ENCODE data around the gene HBA2.

Gene HBA2

GRCh38 chr16:188674-189073 is 16.0 kb downstream of the HBA2 start:
- TF ChIP-seq CREB5 (CRISPR knock-in tag; IDR thresholded peaks at IDR 0.05; ENCODE audit: low read depth) (no peak), ESRRG (CRISPR knock-in tag; IDR thresholded peaks at IDR 0.05) (no peak), ZC3H10 (CRISPR knock-in tag; IDR thresholded peaks at IDR 0.05) (no peak), PPARA (CRISPR knock-in tag; IDR thresholded peaks at IDR 0.05; ENCODE audit: borderline replicate concordance) (no peak), TOX (CRISPR knock-in tag; IDR thresholded peaks at IDR 0.05; ENCODE audit: borderline replicate concordance) (no peak), ISL1 (CRISPR knock-in tag; IDR thresholded peaks at IDR 0.05) (no peak), GLIS3 (CRISPR knock-in tag; IDR thresholded peaks at IDR 0.05) (no peak), CSRNP3 (CRISPR knock-in tag; IDR thresholded peaks at IDR 0.05) (no peak), ZNF70 (CRISPR knock-in tag; IDR thresholded peaks at IDR 0.05) (no peak), ZNF8 (CRISPR knock-in tag; IDR thresholded peaks at IDR 0.05) (no peak), ARNTL (CRISPR knock-in tag; IDR thresholded peaks at IDR 0.05; ENCODE audit: borderline replicate concordance, low read depth) (no peak), TCF4 (CRISPR knock-in tag; IDR thresholded peaks at IDR 0.05; ENCODE audit: borderline replicate concordance) (no peak), POU6F1 (CRISPR knock-in tag; IDR thresholded peaks at IDR 0.05; ENCODE audit: borderline replicate concordance, low read depth) (no peak), RARB (CRISPR knock-in tag; IDR thresholded peaks at IDR 0.05) (no peak), ZNF565 (CRISPR knock-in tag; conservative IDR thresholded peaks at IDR 0.05; ENCODE audit: low read depth) (no peak), SNAI2 (CRISPR knock-in tag; IDR thresholded peaks at IDR 0.05) (no peak), BACH2 (CRISPR knock-in tag; IDR thresholded peaks at IDR 0.05; ENCODE audit: borderline replicate concordance) (no peak), ZFP3 (CRISPR knock-in tag; IDR thresholded peaks at IDR 0.05) (no peak)
- peak; percentile 29; the same call in 2 of the 3 replicates for ATAC-seq

GRCh38 chr16:189604-190186 is 17.0 kb downstream of the HBA2 start:
- no peak; the same call in 2 of the 3 replicates for ATAC-seq
- TF ChIP-seq BACH2 (CRISPR knock-in tag; IDR thresholded peaks at IDR 0.05; ENCODE audit: borderline replicate concordance) (no peak), POU6F1 (CRISPR knock-in tag; IDR thresholded peaks at IDR 0.05; ENCODE audit: borderline replicate concordance, low read depth) (no peak), ESRRG (CRISPR knock-in tag; IDR thresholded peaks at IDR 0.05) (no peak), ZFP30 (CRISPR knock-in tag; IDR thresholded peaks at IDR 0.05) (no peak)

GRCh38 chr16:191831-192230 is 19.2 kb downstream of the HBA2 start:
- no peak for TF ChIP-seq ZNF70 (CRISPR knock-in tag; IDR thresholded peaks at IDR 0.05)
- no peak for TF ChIP-seq CSDC2 (CRISPR knock-in tag; IDR thresholded peaks at IDR 0.05)
- TF ChIP-seq RARB (CRISPR knock-in tag; IDR thresholded peaks at IDR 0.05): no peak
- no peak for TF ChIP-seq CREB5 (CRISPR knock-in tag; IDR thresholded peaks at IDR 0.05; ENCODE audit: low read depth)
- TF ChIP-seq ZFP3 (CRISPR knock-in tag; IDR thresholded peaks at IDR 0.05): no peak
- TF ChIP-seq PATZ1 (CRISPR knock-in tag; IDR thresholded peaks at IDR 0.05; ENCODE audit: borderline replicate concordance): no peak
- no peak for TF ChIP-seq ZNF565 (CRISPR knock-in tag; conservative IDR thresholded peaks at IDR 0.05; ENCODE audit: low read depth)
- TF ChIP-seq ARNTL (CRISPR knock-in tag; IDR thresholded peaks at IDR 0.05; ENCODE audit: borderline replicate concordance, low read depth): no peak
- TF ChIP-seq SNAI2 (CRISPR knock-in tag; IDR thresholded peaks at IDR 0.05): no peak
- TF ChIP-seq TSHZ2 (CRISPR knock-in tag; IDR thresholded peaks at IDR 0.05): no peak
- no peak for TF ChIP-seq OSR1 (CRISPR knock-in tag; IDR thresholded peaks at IDR 0.05)
- no peak for ATAC-seq

Measured in SK-N-SH treated with all-trans-retinoic acid at 6 μM for 48 hours (cell line).